Parathyroid adenoma (tissue), 2 donors: ENCODE measurements around the gene IRF1.
A peak's percentile ranks its signal among the peaks of the same experiment; 100 is the strongest.

ENCODE experiments used
- H2AFZ ChIP-seq: fragments of 300-600 bp; sonication (generic); one replicate; pipeline ENCODE4 v1.7.0; 2017; ENCODE audit warnings: antibody characterized with exemption, mild to moderate bottlenecking
- H3K27ac ChIP-seq: fragments of 300-600 bp; sonication (generic); one replicate; pipeline ENCODE4 v1.7.0; 2017
- H3K27me3 ChIP-seq: fragments of 300-600 bp; sonication (generic); one replicate; pipeline ENCODE4 v1.7.0; 2017; ENCODE audit warnings: low read length; ENCODE audit not compliant: control insufficient read depth, insufficient read depth
- H3K36me3 ChIP-seq: fragments of 300-600 bp; sonication (generic); one replicate; pipeline ENCODE4 v1.7.0; 2017; ENCODE audit warnings: low read length; ENCODE audit not compliant: control insufficient read depth, insufficient read depth
- H3K4me1 ChIP-seq: fragments of 300-600 bp; sonication (generic); one replicate; pipeline ENCODE4 v1.7.0; 2017; ENCODE audit warnings: control low read depth
- H3K4me2 ChIP-seq: fragments of 300-600 bp; sonication (generic); one replicate; pipeline ENCODE4 v1.7.0; 2017; ENCODE audit warnings: low read length
- H3K4me3 ChIP-seq: fragments of 300-600 bp; sonication (generic); one replicate; pipeline ENCODE4 v1.7.0; 2017; ENCODE audit warnings: low read depth, low read length
- H3K79me2 ChIP-seq: fragments of 300-600 bp; sonication (generic); one replicate; pipeline ENCODE4 v1.7.0; 2017; ENCODE audit warnings: control low read depth
- H3K9ac ChIP-seq: fragments of 300-600 bp; sonication (generic); one replicate; pipeline ENCODE4 v1.7.0; 2017; ENCODE audit warnings: mild to moderate bottlenecking
- H3K9me3 ChIP-seq: fragments of 300-600 bp; sonication (generic); one replicate; pipeline ENCODE4 v1.7.0; 2017; ENCODE audit warnings: low read length; ENCODE audit not compliant: control insufficient read depth
- CTCF ChIP-seq: fragments of 300-600 bp; sonication (generic); IDR thresholded peaks from one replicate; pipeline ENCODE4 v1.7.0; 2017; ENCODE audit warnings: antibody characterized with exemption, mild to moderate bottlenecking
- donor health status: primary hyperparathyroidism.

IRF1 gene

GRCh38 chr5:132470010-132470392 is 20.6 kb downstream of the IRF1 start:
- peaks cover 3% of the 10 kb centered on the region for H3K79me2 ChIP-seq
- H3K9me3 ChIP-seq: no peaks in the 10 kb centered on the region
- H3K4me2 ChIP-seq: no peak overlapping the region
- peaks cover 4% of the 10 kb centered on the region for H3K4me1 ChIP-seq
- H2AFZ ChIP-seq: no peak overlapping the region
- H3K27ac ChIP-seq: no peak overlapping the region
- no peak overlapping the region for H3K4me3 ChIP-seq
- no peaks in the 10 kb centered on the region for H3K27me3 ChIP-seq
- no peak overlapping the region for H3K9ac ChIP-seq
- no peak for TF ChIP-seq CTCF
- H3K36me3 ChIP-seq: no peaks in the 10 kb centered on the region

GRCh38 chr5:132469380-132470009 is 21.1 kb downstream of the IRF1 start:
- Histone ChIP-seq H3K9ac (no peak overlapping the region), H3K36me3 (no peaks in the 10 kb centered on the region), H3K4me2 (no peak overlapping the region), H3K79me2 (peaks cover 5% of the 10 kb centered on the region), H3K4me3 (no peak overlapping the region), H3K27ac (no peak overlapping the region), H2AFZ (no peak overlapping the region), H3K4me1 (peaks cover 4% of the 10 kb centered on the region), H3K27me3 (no peaks in the 10 kb centered on the region), H3K9me3 (no peaks in the 10 kb centered on the region)
- TF ChIP-seq CTCF: peak; percentile 26

GRCh38 chr5:132468656-132469379 is 21.8 kb downstream of the IRF1 start:
- Histone ChIP-seq H3K4me2 (no peak overlapping the region), H3K9me3 (no peaks in the 10 kb centered on the region), H3K36me3 (no peaks in the 10 kb centered on the region), H3K79me2 (peaks cover 6% of the 10 kb centered on the region), H2AFZ (no peak overlapping the region), H3K9ac (no peak overlapping the region), H3K27me3 (no peaks in the 10 kb centered on the region), H3K4me1 (peaks cover 4% of the 10 kb centered on the region), H3K27ac (no peak overlapping the region), H3K4me3 (no peak overlapping the region)
- no peak for TF ChIP-seq CTCF

- Histone ChIP-seq H3K4me1 (peaks cover 4% of the 10 kb centered on the region), H3K9ac (no peak overlapping the region)
Measured at GRCh38 chr5:132467287-132467984, 23.1 kb downstream of the IRF1 start.

More at GRCh38 chr5:132467287-132467984, 23.1 kb downstream of the IRF1 start:
- no peak for TF ChIP-seq CTCF
- no peaks in the 10 kb centered on the region for H3K9me3 ChIP-seq
- no peak overlapping the region for H3K4me2 ChIP-seq
- H3K27me3 ChIP-seq: no peaks in the 10 kb centered on the region
- no peaks in the 10 kb centered on the region for H3K36me3 ChIP-seq
- peaks cover 15% of the 10 kb centered on the region for H3K79me2 ChIP-seq
- H2AFZ ChIP-seq: no peak overlapping the region
- H3K27ac ChIP-seq: no peak overlapping the region
- no peak overlapping the region for H3K4me3 ChIP-seq
